Heart right ventricle (tissue), 16 donors: ENCODE data around the gene TPRG1. TPM values are rescaled to one million over a fixed set of nuclear protein-coding genes. Genes with fewer than 3 reads are reported as not detected.

Experiments used
- ATAC-seq, 8 donors: fragments of 200-7000 bp; cut with Tn5 transposase; one replicate each; pipeline ENCODE4 v1.9.1; 2020; ENCODE audit warnings: mild to moderate bottlenecking in 8 of 8, moderate library complexity in 8 of 8, moderate number of reproducible peaks in 1 of 8
- DNase-seq, 2 donors: peaks; one replicate each; pipeline ENCODE4 v3.0.0-alpha.2; 2020
- H3K27ac ChIP-seq, 10 donors: fragments of 200-600 bp; sonication (generic) in 2 of 10; one replicate each; pipeline versions ENCODE4 v1.5.0 to v1.8.0; 2020 to 2022; ENCODE audit warnings: mild to moderate bottlenecking in 3 of 10
- H3K27me3 ChIP-seq, 7 donors: fragments of 200-600 bp; one replicate each; pipeline ENCODE4 v1.8.0; 2021 to 2022; ENCODE audit warnings: mild to moderate bottlenecking in 2 of 7
- H3K36me3 ChIP-seq, 9 donors: fragments of 200-600 bp; sonication (generic) in 1 of 9; one replicate each; pipeline versions ENCODE4 v1.5.0 to v1.8.0; 2020 to 2022; ENCODE audit warnings: mild to moderate bottlenecking in 2 of 9
- H3K4me1 ChIP-seq, 9 donors: fragments of 200-600 bp; sonication (generic) in 1 of 9; one replicate each; pipeline versions ENCODE4 v1.5.0 to v1.8.0; 2020 to 2022; ENCODE audit warnings: mild to moderate bottlenecking in 4 of 9
- H3K4me3 ChIP-seq, 10 donors: fragments of 200-600 bp; sonication (generic) in 2 of 10; one replicate each; pipeline versions ENCODE4 v1.5.0 to v1.8.0; 2020 to 2022; ENCODE audit warnings: mild to moderate bottlenecking in 7 of 10, moderate library complexity in 2 of 10
- H3K9me3 ChIP-seq, 11 donors: fragments of 200-600 bp in 10 of 11; sonication (generic) in 2 of 11; one replicate each; pipeline versions ENCODE4 v1.5.0 to v1.8.0; 2013 to 2022; ENCODE audit warnings: mild to moderate bottlenecking in 2 of 11, control low read depth in 1 of 11, moderate library complexity in 1 of 11
- CTCF ChIP-seq, 9 donors: fragments of 200-600 bp; sonication (generic) in 2 of 9; IDR thresholded peaks; one replicate each; pipeline versions ENCODE4 v1.5.0 to v1.8.0; 2021 to 2022; ENCODE audit warnings: antibody characterized with exemption in 9 of 9, mild to moderate bottlenecking in 5 of 9, moderate library complexity in 1 of 9
- WGBS, 2 donors: extraction: QIAGEN DNeasy Blood & Tissue Kit; methylation state at CpG; one replicate each; pipeline ENCODE4 v1.1.7; 2013; ENCODE audit warnings: inconsistent platforms in 1 of 2; 5-methylcytosine and 5-hydroxymethylcytosine counted together
- intact Hi-C, 10 donors: fragments of 100-400 bp; cut with DNase I; formaldehyde crosslinking; loops; one replicate each; pipeline versions ENCODE4 v1.11.1 to v1.14.2; 2022
- polyA plus RNA-seq, 2 donors: library from polyadenylated mRNA; stranded (reverse); fragments of 200-250 nt; gene quantifications; one replicate each; pipeline ENCODE4 v1.2.3, GENCODE V29; 2013
- total RNA-seq, 10 donors: library from RNA; stranded (reverse); fragmentation: NEBNext Ultra II Directional in 3 of 10; extraction: Animal tissue kit (Norgen Biotek cat#: 25700) in 3 of 10; gene quantifications; one replicate each; pipeline versions ENCODE4 v1.2.1 to v1.2.4, GENCODE V29; 2021 to 2023
- donor health status: Arrhythmogenic right ventricular cardiomyopathy.
- donor health status: ischemic (EF 13 %, LVEDD 7.1; RV severe dilation, severe dysfunction).
- donor health status: healthy with polysubstance abuse.
- donor health status: DM: no; HTN: yes; CAD: no.
- donor health status: DM: no; HTN: no; CAD: no.
- donor health status: ischemic (EF 25% LVEDD 6.9; RV normal size, moderate dysfunction).
- donor health status: ischemic (EF 25% LVEDD 5.7; RV mildly dilated, moderate dysfunction).
- donor health status: healthy.
- donor health status: DM: yes; HTN: yes; CAD: no.
- donor health status: Ischemic cardiomyopathy.
- donor health status: ischemic (EF 35%, LVEDD 5.7; RV mildly dilated, moderate dysfunction).
- donor health status: nonischemic (EF 11% LVEDD 7.7; RV severe dilation, severe dysfunction).
- donor health status: DM: yes; HTN: yes; CAD: no.
- donor health status: PGD.
- donor health status: ischemic (EF 29% LVEDD 5.4; RV normal size, mild dysfunction).
- donor health status: nonischemic (EF 23%, LVEDD 6.1; RV moderate dilation, normal function).

The TPRG1 gene
- total and polyA plus RNA-seq, 12 donors, result 0.62 to 3.1 (median 1.8) TPM

- Histone ChIP-seq H3K27ac (no peak overlapping the region), H3K4me1 (no peaks in the 10 kb centered on the region), H3K36me3 (no peaks in the 10 kb centered on the region), H3K4me3 (no peak overlapping the region), H3K9me3 (peaks cover 0 to 2% (median 0%) of the 10 kb centered on the region in 11 donors), H3K27me3 (peaks cover 0 to 5% (median 0%) of the 10 kb centered on the region in 7 donors)
- TF ChIP-seq CTCF (IDR thresholded peaks at IDR 0.05), result no peak
- no peak for DNase-seq
- ATAC-seq, result no peak
- intact Hi-C loops, result no loop called here
- 85 to 87% methylated on average over 3 of the region's 3 CpGs for WGBS, 2 donors
Measured at GRCh38 chr3:189295089-189295488, 123.3 kb downstream of the TPRG1 start.

GRCh38 chr3:189297932-189298331, 126.2 kb downstream of the TPRG1 start:
- peaks cover 0 to 4% (median 0%) of the 10 kb centered on the region in 7 donors for H3K27me3 ChIP-seq
- no peaks in the 10 kb centered on the region for H3K36me3 ChIP-seq
- 89% methylated on average over 4 of the region's 4 CpGs for WGBS, 2 donors
- no peak overlapping the region for H3K27ac ChIP-seq
- no peak for ATAC-seq
- no peak for DNase-seq
- H3K4me1 ChIP-seq, result no peaks in the 10 kb centered on the region
- no peak overlapping the region for H3K4me3 ChIP-seq
- no peak for TF ChIP-seq CTCF (IDR thresholded peaks at IDR 0.05)
- intact Hi-C loops, result no loop called here
- H3K9me3 ChIP-seq, result peaks cover 0 to 2% (median 0%) of the 10 kb centered on the region in 11 donors

- TF ChIP-seq CTCF (IDR thresholded peaks at IDR 0.05), result no peak
- 80 to 85% methylated on average over 4 of the region's 4 CpGs for WGBS, 2 donors
- no peak for DNase-seq
Measured at GRCh38 chr3:189298469-189299375, 127.0 kb downstream of the TPRG1 start.

GRCh38 chr3:189300345-189300744, 128.6 kb downstream of the TPRG1 start:
- H3K9me3 ChIP-seq, result peaks cover 0 to 2% (median 0%) of the 10 kb centered on the region in 11 donors
- ATAC-seq (no peak), DNase-seq (no peak)
- no peak overlapping the region for H3K27ac ChIP-seq
- peaks cover 0 to 4% (median 0%) of the 10 kb centered on the region in 7 donors for H3K27me3 ChIP-seq
- H3K4me3 ChIP-seq, result no peak overlapping the region
- TF ChIP-seq CTCF (IDR thresholded peaks at IDR 0.05), result no peak
- intact Hi-C loops, result no loop called here
- H3K4me1 ChIP-seq, result no peaks in the 10 kb centered on the region
- WGBS, 2 donors, result 97 to 100% methylated on average over 1 of the region's 1 CpG
- H3K36me3 ChIP-seq, result no peaks in the 10 kb centered on the region

More at GRCh38 chr3:189298469-189299375, 127.0 kb downstream of the TPRG1 start:
- Histone ChIP-seq H3K4me1 (no peaks in the 10 kb centered on the region), H3K9me3 (peaks cover 0 to 2% (median 0%) of the 10 kb centered on the region in 11 donors), H3K27me3 (no peaks in the 10 kb centered on the region), H3K36me3 (no peaks in the 10 kb centered on the region), H3K27ac (no peak overlapping the region), H3K4me3 (no peak overlapping the region)
- intact Hi-C loops, result no loop called here
- no peak for ATAC-seq
